HCT116 (cell line): ENCODE measurements around the gene ZNF74.

Experiments
- EZH2 ChIP-seq: fragments of 200-600 bp; sonication (generic); IDR thresholded peaks from 2 replicates; pipeline ENCODE4 v1.6.1; 2017; ENCODE audit warnings: antibody characterized with exemption, mixed run types
- EZH2phosphoT487 ChIP-seq: fragments of 200-600 bp; IDR thresholded peaks from 2 replicates; pipeline ENCODE4 v1.6.1; 2018; ENCODE audit warnings: antibody characterized with exemption, borderline replicate concordance
- POLR2A ChIP-seq: IDR thresholded peaks from 2 replicates; pipeline ENCODE4 v1.7.0; 2011; ENCODE audit warnings: borderline replicate concordance; ENCODE audit not compliant: insufficient read depth, insufficient read length; ENCODE audit errors: extremely low read depth
- POLR2AphosphoS5 ChIP-seq: IDR thresholded peaks from 2 replicates; pipeline ENCODE4 v1.6.1; 2011; ENCODE audit warnings: mild to moderate bottlenecking, low read depth, low read length, moderate library complexity
- REST ChIP-seq: IDR thresholded peaks from 2 replicates; pipeline ENCODE4 v1.6.1; 2012; ENCODE audit warnings: low read depth
- SP1 ChIP-seq: IDR thresholded peaks from 2 replicates; pipeline ENCODE4 v1.6.1; 2012; ENCODE audit warnings: low read depth
- YY1 ChIP-seq: IDR thresholded peaks from 2 replicates; pipeline ENCODE4 v1.6.1; 2011; ENCODE audit warnings: low read length, low read depth, moderate library complexity, mild to moderate bottlenecking; ENCODE audit not compliant: insufficient replicate concordance; ENCODE audit errors: extremely low read depth
- ZNF274 ChIP-seq: fragments of 200-500 bp; sonication (Bioruptor generic); IDR thresholded peaks from 2 replicates; pipeline ENCODE4 v1.6.1; 2014; ENCODE audit warnings: mild to moderate bottlenecking, low read depth, low read length, inconsistent platforms
- TF ChIP-seq, protein P1 (sequence below), 3 experiments: fragments of 200-600 bp in 1 of 3; sonication (generic) in 1 of 3; IDR thresholded peaks in 2 of 3; conservative IDR thresholded peaks in 1 of 3; 2 replicates each; pipeline ENCODE4 v1.5.1; 2012 to 2017; ENCODE audit warnings: low read depth in 2 of 3, low read length in 2 of 3, antibody characterized with exemption in 1 of 3, borderline replicate concordance in 1 of 3, control low read depth in 1 of 3, mild to moderate bottlenecking in 1 of 3, mixed read lengths in 1 of 3, mixed run types in 1 of 3, moderate library complexity in 1 of 3; ENCODE audit not compliant: insufficient read depth in 1 of 3
- TF ChIP-seq, protein P2 (sequence below): IDR thresholded peaks from 2 replicates; pipeline ENCODE4 v1.6.1; 2011; ENCODE audit warnings: mild to moderate bottlenecking, low read length, moderate library complexity; ENCODE audit not compliant: insufficient replicate concordance; ENCODE audit errors: extremely low read depth

- TF ChIP-seq POLR2AphosphoS5 (no peak), REST (no peak), SP1 (no peak), EZH2 (no peak), POLR2A (no peak), ZNF274 (no peak), EZH2phosphoT487 (no peak), YY1 (no peak)
- TF ChIP-seq, protein P1, sequence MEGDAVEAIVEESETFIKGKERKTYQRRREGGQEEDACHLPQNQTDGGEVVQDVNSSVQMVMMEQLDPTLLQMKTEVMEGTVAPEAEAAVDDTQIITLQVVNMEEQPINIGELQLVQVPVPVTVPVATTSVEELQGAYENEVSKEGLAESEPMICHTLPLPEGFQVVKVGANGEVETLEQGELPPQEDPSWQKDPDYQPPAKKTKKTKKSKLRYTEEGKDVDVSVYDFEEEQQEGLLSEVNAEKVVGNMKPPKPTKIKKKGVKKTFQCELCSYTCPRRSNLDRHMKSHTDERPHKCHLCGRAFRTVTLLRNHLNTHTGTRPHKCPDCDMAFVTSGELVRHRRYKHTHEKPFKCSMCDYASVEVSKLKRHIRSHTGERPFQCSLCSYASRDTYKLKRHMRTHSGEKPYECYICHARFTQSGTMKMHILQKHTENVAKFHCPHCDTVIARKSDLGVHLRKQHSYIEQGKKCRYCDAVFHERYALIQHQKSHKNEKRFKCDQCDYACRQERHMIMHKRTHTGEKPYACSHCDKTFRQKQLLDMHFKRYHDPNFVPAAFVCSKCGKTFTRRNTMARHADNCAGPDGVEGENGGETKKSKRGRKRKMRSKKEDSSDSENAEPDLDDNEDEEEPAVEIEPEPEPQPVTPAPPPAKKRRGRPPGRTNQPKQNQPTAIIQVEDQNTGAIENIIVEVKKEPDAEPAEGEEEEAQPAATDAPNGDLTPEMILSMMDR (IDR thresholded peaks at IDR 0.05 in 2 of 3, conservative IDR thresholded peaks at IDR 0.05 in 1 of 3; ENCODE audit: borderline replicate concordance in 1 of 3, insufficient read depth in 1 of 3, low read depth in 2 of 3, low read length in 2 of 3), result no peak
- TF ChIP-seq, protein P2, sequence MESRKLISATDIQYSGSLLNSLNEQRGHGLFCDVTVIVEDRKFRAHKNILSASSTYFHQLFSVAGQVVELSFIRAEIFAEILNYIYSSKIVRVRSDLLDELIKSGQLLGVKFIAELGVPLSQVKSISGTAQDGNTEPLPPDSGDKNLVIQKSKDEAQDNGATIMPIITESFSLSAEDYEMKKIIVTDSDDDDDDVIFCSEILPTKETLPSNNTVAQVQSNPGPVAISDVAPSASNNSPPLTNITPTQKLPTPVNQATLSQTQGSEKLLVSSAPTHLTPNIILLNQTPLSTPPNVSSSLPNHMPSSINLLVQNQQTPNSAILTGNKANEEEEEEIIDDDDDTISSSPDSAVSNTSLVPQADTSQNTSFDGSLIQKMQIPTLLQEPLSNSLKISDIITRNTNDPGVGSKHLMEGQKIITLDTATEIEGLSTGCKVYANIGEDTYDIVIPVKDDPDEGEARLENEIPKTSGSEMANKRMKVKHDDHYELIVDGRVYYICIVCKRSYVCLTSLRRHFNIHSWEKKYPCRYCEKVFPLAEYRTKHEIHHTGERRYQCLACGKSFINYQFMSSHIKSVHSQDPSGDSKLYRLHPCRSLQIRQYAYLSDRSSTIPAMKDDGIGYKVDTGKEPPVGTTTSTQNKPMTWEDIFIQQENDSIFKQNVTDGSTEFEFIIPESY, result no peak
These were observed 15.8 kb upstream of the ZNF74 start for GRCh38 chr22:20378110-20378509.
